H1 (cell line): Measurements from ENCODE around the gene BBS5.

Experiments used
- CEBPB ChIP-seq: IDR thresholded peaks from 2 replicates; pipeline ENCODE4 v1.6.1; 2012; ENCODE audit warnings: low read depth, low read length
- CREB1 ChIP-seq: IDR thresholded peaks from 2 replicates; pipeline ENCODE4 v1.6.1; 2012; ENCODE audit warnings: inconsistent platforms
- EZH2 ChIP-seq: fragments of 200-600 bp; sonication (generic); IDR thresholded peaks from 2 replicates; pipeline ENCODE4 v1.7.1; 2012; ENCODE audit warnings: low read depth, mild to moderate bottlenecking, moderate library complexity, low read length, inconsistent platforms; ENCODE audit not compliant: severe bottlenecking
- GABPA ChIP-seq: IDR thresholded peaks from 2 replicates; pipeline ENCODE4 v1.6.1; 2011; ENCODE audit warnings: mild to moderate bottlenecking, low read length, moderate library complexity, borderline replicate concordance; ENCODE audit not compliant: insufficient read depth
- JUND ChIP-seq: IDR thresholded peaks from 2 replicates; pipeline ENCODE4 v1.6.1; 2011; ENCODE audit warnings: mild to moderate bottlenecking, improper control_type of control experiment, low read length
- POLR2A ChIP-seq, 2 experiments: IDR thresholded peaks; 1 replicate in 1 of 2; 2 replicates in 1 of 2; pipeline ENCODE4 v1.6.1; 2011; ENCODE audit warnings: low read depth in 2 of 2, low read length in 2 of 2, mild to moderate bottlenecking in 2 of 2; ENCODE audit errors: control extremely low read depth in 1 of 2
- RAD21 ChIP-seq, 2 experiments: IDR thresholded peaks in 1 of 2; conservative IDR thresholded peaks in 1 of 2; 2 replicates each; pipeline ENCODE4 v1.6.1; 2011; ENCODE audit warnings: low read depth in 2 of 2, low read length in 2 of 2, improper control_type of control experiment in 1 of 2, inconsistent platforms in 1 of 2, mild to moderate bottlenecking in 1 of 2, moderate library complexity in 1 of 2
- RFX5 ChIP-seq: IDR thresholded peaks from 2 replicates; pipeline ENCODE4 v1.6.1; 2011; ENCODE audit warnings: low read depth, low read length, improper control_type of control experiment, borderline replicate concordance
- RNF2 ChIP-seq: fragments of 200-900, 300-1000 bp; sonication (generic); IDR thresholded peaks from 2 replicates; pipeline ENCODE4 v1.7.1; 2016; ENCODE audit warnings: borderline replicate concordance, low read depth, mild to moderate bottlenecking, antibody characterized with exemption, low read length; ENCODE audit not compliant: poor library complexity, severe bottlenecking; ENCODE audit errors: missing control alignments
- SIN3A ChIP-seq, 2 experiments: IDR thresholded peaks in 1 of 2; conservative IDR thresholded peaks in 1 of 2; 2 replicates each; pipeline ENCODE4 v1.6.1; 2011 to 2012; ENCODE audit warnings: low read length in 2 of 2, improper control_type of control experiment in 1 of 2, low read depth in 1 of 2, mild to moderate bottlenecking in 1 of 2
- TAF1 ChIP-seq: IDR thresholded peaks from 2 replicates; pipeline ENCODE4 v1.6.1; 2011; ENCODE audit warnings: mild to moderate bottlenecking, low read depth, low read length
- TCF12 ChIP-seq: IDR thresholded peaks from 2 replicates; pipeline ENCODE4 v1.6.1; 2011; ENCODE audit warnings: low read depth, mild to moderate bottlenecking, low read length
- TF ChIP-seq, protein P1 (sequence below), 3 experiments: IDR thresholded peaks; 1 replicate in 2 of 3; 2 replicates in 1 of 3; pipeline versions ENCODE4 v1.5.1 to v1.6.1; 2011; ENCODE audit warnings: low read length in 3 of 3, mild to moderate bottlenecking in 3 of 3, inconsistent platforms in 2 of 3, low read depth in 1 of 3, moderate library complexity in 1 of 3; ENCODE audit not compliant: insufficient read depth in 1 of 3; ENCODE audit errors: control extremely low read depth in 1 of 3
- TF ChIP-seq, protein P2 (sequence below): IDR thresholded peaks from 2 replicates; pipeline ENCODE4 v1.6.1; 2012; ENCODE audit warnings: inconsistent platforms

DNA sequence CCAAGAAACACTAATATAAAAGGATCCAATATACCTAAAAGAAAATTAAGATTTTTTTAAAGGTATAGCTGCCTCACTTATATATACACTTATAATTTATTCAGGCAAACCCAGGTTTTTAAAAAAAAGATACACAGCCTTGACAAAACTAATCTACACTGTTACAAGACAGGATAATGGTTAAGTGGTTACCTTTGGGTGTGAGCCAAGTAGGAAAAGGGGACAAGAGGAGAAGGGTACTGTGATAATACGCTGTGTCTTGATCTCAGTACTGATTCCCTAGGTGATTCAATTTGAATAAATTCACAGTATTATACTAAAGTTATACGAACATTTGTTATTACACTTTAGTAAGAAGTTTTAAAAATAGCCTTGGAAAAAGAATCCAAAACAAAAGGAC, 60.9 kb downstream of the BBS5 start:
- TF ChIP-seq, protein P1, sequence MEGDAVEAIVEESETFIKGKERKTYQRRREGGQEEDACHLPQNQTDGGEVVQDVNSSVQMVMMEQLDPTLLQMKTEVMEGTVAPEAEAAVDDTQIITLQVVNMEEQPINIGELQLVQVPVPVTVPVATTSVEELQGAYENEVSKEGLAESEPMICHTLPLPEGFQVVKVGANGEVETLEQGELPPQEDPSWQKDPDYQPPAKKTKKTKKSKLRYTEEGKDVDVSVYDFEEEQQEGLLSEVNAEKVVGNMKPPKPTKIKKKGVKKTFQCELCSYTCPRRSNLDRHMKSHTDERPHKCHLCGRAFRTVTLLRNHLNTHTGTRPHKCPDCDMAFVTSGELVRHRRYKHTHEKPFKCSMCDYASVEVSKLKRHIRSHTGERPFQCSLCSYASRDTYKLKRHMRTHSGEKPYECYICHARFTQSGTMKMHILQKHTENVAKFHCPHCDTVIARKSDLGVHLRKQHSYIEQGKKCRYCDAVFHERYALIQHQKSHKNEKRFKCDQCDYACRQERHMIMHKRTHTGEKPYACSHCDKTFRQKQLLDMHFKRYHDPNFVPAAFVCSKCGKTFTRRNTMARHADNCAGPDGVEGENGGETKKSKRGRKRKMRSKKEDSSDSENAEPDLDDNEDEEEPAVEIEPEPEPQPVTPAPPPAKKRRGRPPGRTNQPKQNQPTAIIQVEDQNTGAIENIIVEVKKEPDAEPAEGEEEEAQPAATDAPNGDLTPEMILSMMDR (IDR thresholded peaks at IDR 0.05; ENCODE audit: control extremely low read depth in 1 of 3, insufficient read depth in 1 of 3, low read depth in 1 of 3, low read length in 3 of 3), result no peak
- TF ChIP-seq, protein P2, sequence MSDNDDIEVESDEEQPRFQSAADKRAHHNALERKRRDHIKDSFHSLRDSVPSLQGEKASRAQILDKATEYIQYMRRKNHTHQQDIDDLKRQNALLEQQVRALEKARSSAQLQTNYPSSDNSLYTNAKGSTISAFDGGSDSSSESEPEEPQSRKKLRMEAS, result no peak
- TF ChIP-seq GABPA (no peak), RAD21 (IDR thresholded peaks at IDR 0.05 in 1 of 2, conservative IDR thresholded peaks at IDR 0.05 in 1 of 2; ENCODE audit: low read depth in 2 of 2, low read length in 2 of 2) (no peak), EZH2 (no peak), RNF2 (no peak), CREB1 (no peak), TAF1 (no peak), TCF12 (no peak), SIN3A (conservative IDR thresholded peaks at IDR 0.05 in 1 of 2, IDR thresholded peaks at IDR 0.05 in 1 of 2; ENCODE audit: low read depth in 1 of 2, low read length in 2 of 2) (no peak), POLR2A (IDR thresholded peaks at IDR 0.05; ENCODE audit: control extremely low read depth in 1 of 2, low read depth in 2 of 2, low read length in 2 of 2) (no peak), RFX5 (no peak), JUND (no peak), CEBPB (no peak)
